Measurements from ENCODE around the gene CYRIA. TPM values are rescaled to one million over a fixed set of nuclear protein-coding genes. Genes with fewer than 3 reads are reported as not detected.

The CYRIA gene
- total RNA-seq, 4 donors from 2014 or later: 3.3 to 8.0 (median 4.5) TPM

DNA sequence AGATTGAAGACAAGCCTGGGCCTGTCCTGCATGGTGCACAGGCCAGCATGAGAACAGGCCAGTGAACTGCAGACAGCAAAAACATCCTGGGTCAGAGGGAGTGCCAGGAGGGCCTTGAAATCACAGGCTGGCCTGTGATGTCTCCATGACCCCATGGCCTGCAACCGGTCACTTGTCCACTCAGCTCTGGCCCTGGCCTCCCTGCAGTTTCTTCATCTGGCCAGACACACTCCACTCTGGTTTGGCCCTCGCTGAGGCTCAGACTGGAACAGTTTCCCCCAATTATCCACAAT, 12.6 kb downstream of the CYRIA start:
- TF ChIP-seq, protein P1, sequence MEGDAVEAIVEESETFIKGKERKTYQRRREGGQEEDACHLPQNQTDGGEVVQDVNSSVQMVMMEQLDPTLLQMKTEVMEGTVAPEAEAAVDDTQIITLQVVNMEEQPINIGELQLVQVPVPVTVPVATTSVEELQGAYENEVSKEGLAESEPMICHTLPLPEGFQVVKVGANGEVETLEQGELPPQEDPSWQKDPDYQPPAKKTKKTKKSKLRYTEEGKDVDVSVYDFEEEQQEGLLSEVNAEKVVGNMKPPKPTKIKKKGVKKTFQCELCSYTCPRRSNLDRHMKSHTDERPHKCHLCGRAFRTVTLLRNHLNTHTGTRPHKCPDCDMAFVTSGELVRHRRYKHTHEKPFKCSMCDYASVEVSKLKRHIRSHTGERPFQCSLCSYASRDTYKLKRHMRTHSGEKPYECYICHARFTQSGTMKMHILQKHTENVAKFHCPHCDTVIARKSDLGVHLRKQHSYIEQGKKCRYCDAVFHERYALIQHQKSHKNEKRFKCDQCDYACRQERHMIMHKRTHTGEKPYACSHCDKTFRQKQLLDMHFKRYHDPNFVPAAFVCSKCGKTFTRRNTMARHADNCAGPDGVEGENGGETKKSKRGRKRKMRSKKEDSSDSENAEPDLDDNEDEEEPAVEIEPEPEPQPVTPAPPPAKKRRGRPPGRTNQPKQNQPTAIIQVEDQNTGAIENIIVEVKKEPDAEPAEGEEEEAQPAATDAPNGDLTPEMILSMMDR (IDR thresholded peaks at IDR 0.05 in 4 of 5, conservative IDR thresholded peaks at IDR 0.05 in 1 of 5): no peak
- TF ChIP-seq POLR2A (IDR thresholded peaks at IDR 0.05): no peak
- in situ Hi-C loops (cut with MboI; ENCODE audit: low sequenced_read_pairs in 4 of 4): no loop called here
- H3K4me1 ChIP-seq: peaks cover 90 to 91% of the 10 kb centered on the region in 2 donors

DNA sequence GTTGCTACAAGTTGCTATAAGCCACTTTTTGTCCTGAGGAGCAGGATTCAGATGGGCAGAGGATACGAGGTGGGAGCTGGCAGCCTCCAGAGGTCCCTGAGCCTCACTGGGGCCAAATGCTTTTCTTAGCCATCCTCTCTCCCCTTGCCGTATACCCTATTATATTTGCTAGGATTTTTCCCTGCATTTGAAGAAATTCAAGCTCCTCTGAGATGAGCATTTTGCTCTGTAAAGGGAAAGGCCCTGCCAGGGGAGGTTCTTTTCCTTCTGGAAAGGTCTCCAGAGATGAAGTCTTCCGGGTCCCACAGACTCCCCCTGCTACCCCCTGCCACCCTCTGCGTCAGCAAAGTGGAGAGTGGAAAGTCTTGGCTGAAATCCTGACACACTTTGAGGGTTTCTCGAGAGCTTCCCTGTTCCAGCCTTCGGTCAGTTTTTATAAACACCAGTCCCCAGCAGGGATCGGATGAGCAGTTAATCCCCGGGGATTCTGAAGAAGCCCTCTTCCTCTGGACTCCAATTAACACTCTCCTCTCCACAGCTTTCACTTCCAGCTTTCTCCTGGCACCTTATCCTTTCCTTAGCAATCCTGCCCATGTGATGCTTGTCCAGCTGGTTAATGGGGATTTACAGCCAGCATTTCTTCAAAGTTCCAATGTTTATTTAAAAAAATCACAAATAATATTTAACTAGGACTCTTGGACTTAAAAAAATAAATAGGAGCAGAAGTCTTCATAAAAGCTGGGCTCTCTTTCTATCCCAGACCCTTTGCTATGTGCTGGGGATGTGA, 13.1 kb downstream of the CYRIA start:
- DNase-seq (no peak), ATAC-seq (no peak)
- Histone ChIP-seq H3K27me3 (no peaks in the 10 kb centered on the region), H3K36me3 (no peaks in the 10 kb centered on the region), H3K4me1 (peaks cover 85 to 86% of the 10 kb centered on the region in 2 donors), H3K9me3 (no peaks in the 10 kb centered on the region), H3K27ac (peak overlapping the region; percentile 69 to 88 (median 85)), H3K4me3 (no peak overlapping the region)
- intact Hi-C loops (cut with DNase I; ENCODE audit: low total_unique reads): no loop called here
- in situ Hi-C loops (cut with MboI; ENCODE audit: low sequenced_read_pairs in 4 of 4): no loop called here
- TF ChIP-seq, protein P1 (IDR thresholded peaks at IDR 0.05 in 4 of 5, conservative IDR thresholded peaks at IDR 0.05 in 1 of 5): no peak

More for the DNA sequence above, 12.6 kb downstream of the CYRIA start:
- intact Hi-C loops (cut with DNase I; ENCODE audit: low total_unique reads): no loop called here
- DNase-seq (peak in 1 of 2 donors; percentile 63), ATAC-seq (peak in 1 of 2 donors; percentile 4)
- no peaks in the 10 kb centered on the region for H3K36me3 ChIP-seq
- H3K9me3 ChIP-seq: no peaks in the 10 kb centered on the region
- peak overlapping the region; percentile 69 to 88 (median 85) for H3K27ac ChIP-seq
- no peak overlapping the region for H3K4me3 ChIP-seq
- no peaks in the 10 kb centered on the region for H3K27me3 ChIP-seq

DNA sequence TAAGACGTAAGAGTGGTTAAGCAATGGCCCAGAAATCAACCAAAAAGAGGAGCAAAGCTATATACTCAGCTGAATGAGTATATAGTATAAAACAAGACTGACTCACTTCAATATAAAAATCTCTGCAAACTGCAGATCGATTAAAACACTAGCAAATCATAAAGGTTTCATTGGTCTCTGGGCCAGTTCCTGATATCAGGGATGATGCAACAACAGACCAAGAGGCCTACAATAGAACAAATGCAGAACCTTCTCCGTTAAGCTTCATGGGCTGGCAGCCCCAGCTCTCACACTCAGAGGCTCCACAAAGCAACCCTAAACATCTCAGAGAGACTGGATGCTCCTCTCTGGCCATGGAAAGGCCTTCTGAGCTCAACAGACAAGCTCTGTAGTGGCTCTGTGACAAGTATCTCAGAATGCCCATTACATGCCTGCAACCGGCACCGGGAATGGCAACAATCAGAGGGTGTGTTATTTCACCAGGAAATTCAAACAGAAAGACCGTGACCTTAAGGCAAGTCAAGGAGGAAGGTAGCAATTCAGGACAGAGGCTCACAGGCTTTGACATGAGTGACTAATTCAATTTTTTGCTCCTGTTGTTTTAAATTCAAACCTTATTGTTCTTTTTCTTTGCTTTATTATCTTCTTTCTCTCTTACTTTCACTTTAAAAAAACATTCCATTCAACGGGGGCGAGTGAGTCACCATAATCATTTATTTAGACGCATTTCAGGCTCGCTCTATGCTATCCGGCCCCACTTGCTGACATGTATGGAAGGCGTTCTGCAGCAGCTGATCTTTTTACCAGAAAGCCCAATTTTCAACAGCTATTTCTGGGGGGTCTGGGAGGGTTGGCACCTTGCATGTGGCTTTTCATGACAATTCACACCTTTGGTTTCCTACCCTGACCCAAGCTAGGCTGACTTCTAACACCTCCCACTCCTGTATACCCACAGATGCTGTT, 15.1 kb downstream of the CYRIA start:
- H3K27me3 ChIP-seq: no peaks in the 10 kb centered on the region
- intact Hi-C loops (cut with DNase I; ENCODE audit: low total_unique reads) (no loop called here), in situ Hi-C loops (cut with MboI; ENCODE audit: low sequenced_read_pairs in 4 of 4) (no loop called here)
- DNase-seq (no peak), ATAC-seq (peak; percentile 35 to 64)
- TF ChIP-seq, protein P1 (IDR thresholded peaks at IDR 0.05 in 4 of 5, conservative IDR thresholded peaks at IDR 0.05 in 1 of 5): no peak
- no peak for TF ChIP-seq POLR2A (IDR thresholded peaks at IDR 0.05)
- H3K36me3 ChIP-seq: no peaks in the 10 kb centered on the region
- no peaks in the 10 kb centered on the region for H3K9me3 ChIP-seq
- H3K4me1 ChIP-seq: peaks cover 69 to 73% of the 10 kb centered on the region in 2 donors
- peak overlapping the region; percentile 6 to 51 (median 33) for H3K4me3 ChIP-seq
- peak overlapping the region; percentile 69 to 88 (median 85) for H3K27ac ChIP-seq

DNA sequence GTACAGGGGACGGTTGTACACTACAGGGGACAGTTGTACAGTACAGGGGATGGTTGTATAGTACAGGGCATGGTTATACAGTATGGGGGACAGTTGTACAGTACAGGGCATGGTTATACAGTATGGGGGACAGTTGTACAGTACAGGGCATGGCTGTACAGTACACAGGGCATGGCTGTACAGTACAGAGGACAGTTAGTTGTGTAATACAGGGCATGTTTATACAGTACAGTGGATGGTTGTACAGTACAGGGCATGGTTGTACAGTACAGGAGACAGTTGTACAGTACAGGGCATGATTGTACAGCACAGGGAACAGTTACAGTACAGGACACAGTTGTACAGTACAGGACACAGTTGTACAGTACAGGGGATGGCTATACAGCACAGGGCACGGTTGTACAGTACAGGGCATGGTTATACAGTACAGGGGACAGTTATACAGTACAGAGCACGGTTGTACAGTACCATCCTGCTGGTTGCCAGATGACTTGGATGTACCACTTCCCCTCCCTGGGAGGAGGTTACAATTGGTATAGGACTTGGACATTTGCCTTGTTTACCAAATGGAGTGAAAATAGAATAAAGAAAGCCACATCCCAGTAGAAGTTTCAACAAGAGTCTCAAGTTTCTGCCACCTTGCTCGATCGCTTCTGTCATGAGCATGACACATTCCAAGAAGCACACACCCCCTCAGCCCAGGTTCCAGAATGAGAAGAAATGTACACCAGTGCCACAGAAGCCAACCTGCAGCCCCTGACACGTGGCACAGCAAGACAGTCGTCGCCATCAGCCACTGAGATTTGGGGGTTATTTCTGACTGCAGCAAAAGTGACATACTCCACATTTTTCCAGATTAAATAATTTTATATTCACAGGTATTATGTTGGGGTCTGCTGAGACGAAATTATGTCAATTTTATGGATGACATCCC, 16.0 kb downstream of the CYRIA start:
- in situ Hi-C loops (cut with MboI; ENCODE audit: low sequenced_read_pairs in 4 of 4): no loop called here
- Histone ChIP-seq H3K4me1 (peaks cover 65 to 73% of the 10 kb centered on the region in 2 donors), H3K9me3 (no peaks in the 10 kb centered on the region), H3K36me3 (no peaks in the 10 kb centered on the region), H3K27ac (peak overlapping the region; percentile 69 to 88 (median 85)), H3K27me3 (no peaks in the 10 kb centered on the region), H3K4me3 (no peak overlapping the region)
- no peak for DNase-seq
- ATAC-seq: peak; percentile 26 to 83
- intact Hi-C loops (cut with DNase I; ENCODE audit: low total_unique reads): no loop called here
- TF ChIP-seq, protein P1 (IDR thresholded peaks at IDR 0.05 in 4 of 5, conservative IDR thresholded peaks at IDR 0.05 in 1 of 5): no peak
- TF ChIP-seq POLR2A (IDR thresholded peaks at IDR 0.05): no peak
